Mammary epithelial cell (primary cell): ENCODE measurements around the gene DDN.

ENCODE experiments used
- EZH2 ChIP-seq: IDR thresholded peaks from 2 replicates; pipeline ENCODE4 v1.6.1; 2012; ENCODE audit warnings: low read length, inconsistent platforms, borderline replicate concordance
- TF ChIP-seq, protein P1 (sequence below), 2 donors: IDR thresholded peaks in 1 of 2; conservative IDR thresholded peaks in 1 of 2; 2 replicates each; pipeline ENCODE4 v1.5.1; 2011 to 2012; ENCODE audit warnings: inconsistent platforms in 2 of 2, low read length in 2 of 2, mild to moderate bottlenecking in 2 of 2, control low read depth in 1 of 2, low read depth in 1 of 2; ENCODE audit not compliant: insufficient read depth in 1 of 2; ENCODE audit errors: extremely low read depth in 1 of 2

DNA sequence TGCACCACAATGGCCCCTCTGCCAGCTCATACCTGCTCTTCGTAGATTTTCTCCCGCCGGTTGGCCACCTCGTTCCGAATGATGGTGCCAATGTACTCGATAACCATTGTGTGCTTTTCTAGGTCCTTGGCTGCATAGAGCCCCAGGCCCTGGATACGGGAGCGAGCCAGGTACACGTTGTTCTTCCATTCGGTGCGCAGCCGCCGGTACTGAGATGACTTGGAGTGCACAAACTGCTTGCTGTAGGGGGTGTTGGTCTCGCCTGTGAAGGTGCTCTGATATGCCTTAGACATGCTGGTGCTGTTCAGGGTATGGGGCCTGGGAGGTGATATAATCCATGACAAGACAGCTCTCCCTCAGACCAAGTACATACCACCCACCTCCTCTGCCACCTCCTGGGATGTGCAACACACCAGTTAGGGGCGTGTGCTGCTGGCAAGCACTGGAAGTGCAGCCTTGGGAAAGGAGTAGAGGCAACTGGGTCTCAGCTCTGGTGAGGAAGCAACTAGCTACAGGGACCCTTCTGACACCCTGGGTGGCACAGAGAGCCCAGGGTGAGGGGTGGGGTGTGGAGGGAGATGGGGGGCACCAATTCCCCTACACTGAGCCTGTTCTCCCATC is 23.5 kb upstream of the DDN start:
- TF ChIP-seq EZH2 = no peak
- TF ChIP-seq, protein P1, sequence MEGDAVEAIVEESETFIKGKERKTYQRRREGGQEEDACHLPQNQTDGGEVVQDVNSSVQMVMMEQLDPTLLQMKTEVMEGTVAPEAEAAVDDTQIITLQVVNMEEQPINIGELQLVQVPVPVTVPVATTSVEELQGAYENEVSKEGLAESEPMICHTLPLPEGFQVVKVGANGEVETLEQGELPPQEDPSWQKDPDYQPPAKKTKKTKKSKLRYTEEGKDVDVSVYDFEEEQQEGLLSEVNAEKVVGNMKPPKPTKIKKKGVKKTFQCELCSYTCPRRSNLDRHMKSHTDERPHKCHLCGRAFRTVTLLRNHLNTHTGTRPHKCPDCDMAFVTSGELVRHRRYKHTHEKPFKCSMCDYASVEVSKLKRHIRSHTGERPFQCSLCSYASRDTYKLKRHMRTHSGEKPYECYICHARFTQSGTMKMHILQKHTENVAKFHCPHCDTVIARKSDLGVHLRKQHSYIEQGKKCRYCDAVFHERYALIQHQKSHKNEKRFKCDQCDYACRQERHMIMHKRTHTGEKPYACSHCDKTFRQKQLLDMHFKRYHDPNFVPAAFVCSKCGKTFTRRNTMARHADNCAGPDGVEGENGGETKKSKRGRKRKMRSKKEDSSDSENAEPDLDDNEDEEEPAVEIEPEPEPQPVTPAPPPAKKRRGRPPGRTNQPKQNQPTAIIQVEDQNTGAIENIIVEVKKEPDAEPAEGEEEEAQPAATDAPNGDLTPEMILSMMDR (conservative IDR thresholded peaks at IDR 0.05 in 1 of 2, IDR thresholded peaks at IDR 0.05 in 1 of 2; ENCODE audit: extremely low read depth in 1 of 2, insufficient read depth in 1 of 2, low read depth in 1 of 2, low read length in 2 of 2) = no peak
